Upper lobe of left lung (tissue), 4 donors: ENCODE measurements around the gene ASTN2.

ENCODE experiments used
- POLR2A ChIP-seq, 4 donors: fragments of 450-650 bp; IDR thresholded peaks; one replicate each; pipeline ENCODE4 v1.5.1; 2016 to 2017; ENCODE audit warnings: antibody characterized with exemption in 4 of 4, mild to moderate bottlenecking in 2 of 4
- TF ChIP-seq, protein P1 (sequence below), 6 experiments: fragments of 450-650 bp in 4 of 6; fragments of 200-600 bp in 2 of 6; sonication (generic) in 2 of 6; IDR thresholded peaks; one replicate each; pipeline ENCODE4 v1.5.1; 2016 to 2019; ENCODE audit warnings: antibody characterized with exemption in 6 of 6

DNA sequence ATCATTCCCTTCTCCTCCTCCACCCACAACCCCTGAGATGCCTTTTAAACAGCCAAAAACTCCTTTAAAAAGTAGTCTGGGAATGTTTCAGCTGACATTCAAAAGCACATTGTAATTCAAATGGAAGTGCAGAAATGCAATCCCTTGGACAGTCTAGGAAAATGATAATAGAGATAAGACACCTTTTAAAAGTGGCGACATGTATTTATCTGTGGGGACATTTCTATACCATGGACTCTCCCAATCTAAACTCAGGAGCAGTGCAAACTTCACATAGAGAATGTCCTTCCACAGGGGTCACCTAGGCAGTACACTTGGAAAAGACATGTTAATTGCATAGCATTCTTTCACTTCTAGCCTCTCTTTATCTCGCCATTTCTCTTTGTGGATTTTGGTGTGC is 694.7 kb downstream of the ASTN2 start:
- TF ChIP-seq, protein P1, sequence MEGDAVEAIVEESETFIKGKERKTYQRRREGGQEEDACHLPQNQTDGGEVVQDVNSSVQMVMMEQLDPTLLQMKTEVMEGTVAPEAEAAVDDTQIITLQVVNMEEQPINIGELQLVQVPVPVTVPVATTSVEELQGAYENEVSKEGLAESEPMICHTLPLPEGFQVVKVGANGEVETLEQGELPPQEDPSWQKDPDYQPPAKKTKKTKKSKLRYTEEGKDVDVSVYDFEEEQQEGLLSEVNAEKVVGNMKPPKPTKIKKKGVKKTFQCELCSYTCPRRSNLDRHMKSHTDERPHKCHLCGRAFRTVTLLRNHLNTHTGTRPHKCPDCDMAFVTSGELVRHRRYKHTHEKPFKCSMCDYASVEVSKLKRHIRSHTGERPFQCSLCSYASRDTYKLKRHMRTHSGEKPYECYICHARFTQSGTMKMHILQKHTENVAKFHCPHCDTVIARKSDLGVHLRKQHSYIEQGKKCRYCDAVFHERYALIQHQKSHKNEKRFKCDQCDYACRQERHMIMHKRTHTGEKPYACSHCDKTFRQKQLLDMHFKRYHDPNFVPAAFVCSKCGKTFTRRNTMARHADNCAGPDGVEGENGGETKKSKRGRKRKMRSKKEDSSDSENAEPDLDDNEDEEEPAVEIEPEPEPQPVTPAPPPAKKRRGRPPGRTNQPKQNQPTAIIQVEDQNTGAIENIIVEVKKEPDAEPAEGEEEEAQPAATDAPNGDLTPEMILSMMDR (IDR thresholded peaks at IDR 0.05), result no peak
- TF ChIP-seq POLR2A (IDR thresholded peaks at IDR 0.05), result no peak
